Fibroblast of lung (primary cell): ENCODE data around the gene POLR1A. TPM values are rescaled to one million over a fixed set of nuclear protein-coding genes. Genes with fewer than 3 reads are reported as not detected.

Source experiments
- DNase-seq, 2 donors: peaks; one replicate each; pipeline versions ENCODE4 v3.0.0 to v3.0.0-alpha.2; 2010; ENCODE audit warnings: low read depth in 2 of 2
- H2AFZ ChIP-seq: 2 replicates; pipeline ENCODE4 v1.5.1; 2012; ENCODE audit warnings: low read length, control low read depth, inconsistent platforms
- H3K27ac ChIP-seq: 2 replicates; pipeline ENCODE4 v1.5.1; 2011; ENCODE audit warnings: low read length, control low read depth; ENCODE audit not compliant: insufficient read depth
- H3K27me3 ChIP-seq: 2 replicates; pipeline ENCODE4 v1.5.1; 2011; ENCODE audit warnings: mild to moderate bottlenecking, low read length; ENCODE audit not compliant: control insufficient read depth, insufficient read depth
- H3K36me3 ChIP-seq: 2 replicates; pipeline ENCODE4 v1.5.1; 2011; ENCODE audit warnings: low read length; ENCODE audit not compliant: control insufficient read depth, insufficient read depth
- H3K4me1 ChIP-seq: 2 replicates; pipeline ENCODE4 v1.5.1; 2011; ENCODE audit warnings: low read length; ENCODE audit not compliant: control insufficient read depth, insufficient read depth; ENCODE audit errors: extremely low read depth
- H3K4me2 ChIP-seq: 2 replicates; pipeline ENCODE4 v1.5.1; 2011; ENCODE audit warnings: low read length, control low read depth; ENCODE audit not compliant: insufficient read depth; ENCODE audit errors: extremely low read depth
- H3K4me3 ChIP-seq, 4 experiments: fragments of 200-600 bp in 1 of 4; sonication (generic) in 1 of 4; replicated peaks in 1 of 4; 2 replicates each; pipeline ENCODE4 v1.5.1; 2011 to 2016; ENCODE audit warnings: low read length in 4 of 4, low read depth in 3 of 4, mild to moderate bottlenecking in 3 of 4, control low read depth in 2 of 4, inconsistent platforms in 1 of 4, mixed read lengths in 1 of 4; ENCODE audit not compliant: insufficient read depth in 1 of 4; ENCODE audit errors: control extremely low read depth in 1 of 4
- H3K79me2 ChIP-seq: 2 replicates; pipeline ENCODE4 v1.5.1; 2012; ENCODE audit warnings: mild to moderate bottlenecking, low read length, inconsistent platforms; ENCODE audit not compliant: control insufficient read depth, insufficient read depth
- H3K9ac ChIP-seq: 2 replicates; pipeline ENCODE4 v1.5.1; 2011; ENCODE audit warnings: mild to moderate bottlenecking, low read length, control low read depth; ENCODE audit not compliant: insufficient read depth
- H3K9me3 ChIP-seq: 2 replicates; pipeline ENCODE4 v1.5.1; 2012; ENCODE audit warnings: low read depth, low read length; ENCODE audit not compliant: control insufficient read depth, insufficient read depth
- H4K20me1 ChIP-seq: 2 replicates; pipeline ENCODE4 v1.5.1; 2011; ENCODE audit warnings: low read length; ENCODE audit not compliant: control insufficient read depth, insufficient read depth; ENCODE audit errors: extremely low read depth
- EZH2 ChIP-seq: IDR thresholded peaks from 2 replicates; pipeline ENCODE4 v1.5.1; 2012; ENCODE audit warnings: low read length, control low read depth, mild to moderate bottlenecking; ENCODE audit errors: missing control alignments
- polyA plus RNA-seq, 2 donors: library from polyadenylated mRNA; depleted of rRNA in 1 of 2; stranded (reverse) in 1 of 2; unstranded in 1 of 2; fragments of >200 nt; gene quantifications; 2 replicates each; pipeline ENCODE4 v1.2.1, GENCODE V29; 2011 to 2012; ENCODE audit warnings: missing spikeins in 1 of 2
- total RNA-seq: library from RNA; depleted of rRNA; stranded (reverse); fragments of >200 nt; gene quantifications from 2 replicates; pipeline ENCODE4 v1.2.1, GENCODE V29; 2014
- TF ChIP-seq, protein P1 (sequence below), 2 donors: IDR thresholded peaks in 1 of 2; conservative IDR thresholded peaks in 1 of 2; 1 replicate in 1 of 2; 2 replicates in 1 of 2; pipeline ENCODE4 v1.5.1; 2011 to 2012; ENCODE audit warnings: low read length in 2 of 2, control low read depth in 1 of 2, inconsistent platforms in 1 of 2, low read depth in 1 of 2, mild to moderate bottlenecking in 1 of 2

POLR1A gene
- total and polyA plus RNA-seq, 2 donors (not counting 1 experiment from before 2014, with no cell fraction given), result 9.4 to 9.9 TPM

GRCh38 chr2:86107031-86107430, 1.3 kb upstream of the POLR1A start:
- H3K9ac ChIP-seq, result no peak overlapping the region
- TF ChIP-seq EZH2, result no peak
- TF ChIP-seq, protein P1, sequence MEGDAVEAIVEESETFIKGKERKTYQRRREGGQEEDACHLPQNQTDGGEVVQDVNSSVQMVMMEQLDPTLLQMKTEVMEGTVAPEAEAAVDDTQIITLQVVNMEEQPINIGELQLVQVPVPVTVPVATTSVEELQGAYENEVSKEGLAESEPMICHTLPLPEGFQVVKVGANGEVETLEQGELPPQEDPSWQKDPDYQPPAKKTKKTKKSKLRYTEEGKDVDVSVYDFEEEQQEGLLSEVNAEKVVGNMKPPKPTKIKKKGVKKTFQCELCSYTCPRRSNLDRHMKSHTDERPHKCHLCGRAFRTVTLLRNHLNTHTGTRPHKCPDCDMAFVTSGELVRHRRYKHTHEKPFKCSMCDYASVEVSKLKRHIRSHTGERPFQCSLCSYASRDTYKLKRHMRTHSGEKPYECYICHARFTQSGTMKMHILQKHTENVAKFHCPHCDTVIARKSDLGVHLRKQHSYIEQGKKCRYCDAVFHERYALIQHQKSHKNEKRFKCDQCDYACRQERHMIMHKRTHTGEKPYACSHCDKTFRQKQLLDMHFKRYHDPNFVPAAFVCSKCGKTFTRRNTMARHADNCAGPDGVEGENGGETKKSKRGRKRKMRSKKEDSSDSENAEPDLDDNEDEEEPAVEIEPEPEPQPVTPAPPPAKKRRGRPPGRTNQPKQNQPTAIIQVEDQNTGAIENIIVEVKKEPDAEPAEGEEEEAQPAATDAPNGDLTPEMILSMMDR (conservative IDR thresholded peaks at IDR 0.05 in 1 of 2, IDR thresholded peaks at IDR 0.05 in 1 of 2; ENCODE audit: low read depth in 1 of 2, low read length in 2 of 2), result no peak
- no peaks in the 10 kb centered on the region for H3K4me1 ChIP-seq
- H3K36me3 ChIP-seq, result peaks cover 9% of the 10 kb centered on the region
- peak overlapping the region; percentile 76 for H3K4me2 ChIP-seq
- no peaks in the 10 kb centered on the region for H3K9me3 ChIP-seq
- H4K20me1 ChIP-seq, result no peaks in the 10 kb centered on the region
- no peak for DNase-seq
- H3K27me3 ChIP-seq, result no peaks in the 10 kb centered on the region
- no peak overlapping the region for H2AFZ ChIP-seq
- peak overlapping the region; percentile 96 for H3K27ac ChIP-seq
- peaks cover 63% of the 10 kb centered on the region for H3K79me2 ChIP-seq
- peak overlapping the region; percentile 82 to 95 (median 92) for H3K4me3 ChIP-seq

DNA sequence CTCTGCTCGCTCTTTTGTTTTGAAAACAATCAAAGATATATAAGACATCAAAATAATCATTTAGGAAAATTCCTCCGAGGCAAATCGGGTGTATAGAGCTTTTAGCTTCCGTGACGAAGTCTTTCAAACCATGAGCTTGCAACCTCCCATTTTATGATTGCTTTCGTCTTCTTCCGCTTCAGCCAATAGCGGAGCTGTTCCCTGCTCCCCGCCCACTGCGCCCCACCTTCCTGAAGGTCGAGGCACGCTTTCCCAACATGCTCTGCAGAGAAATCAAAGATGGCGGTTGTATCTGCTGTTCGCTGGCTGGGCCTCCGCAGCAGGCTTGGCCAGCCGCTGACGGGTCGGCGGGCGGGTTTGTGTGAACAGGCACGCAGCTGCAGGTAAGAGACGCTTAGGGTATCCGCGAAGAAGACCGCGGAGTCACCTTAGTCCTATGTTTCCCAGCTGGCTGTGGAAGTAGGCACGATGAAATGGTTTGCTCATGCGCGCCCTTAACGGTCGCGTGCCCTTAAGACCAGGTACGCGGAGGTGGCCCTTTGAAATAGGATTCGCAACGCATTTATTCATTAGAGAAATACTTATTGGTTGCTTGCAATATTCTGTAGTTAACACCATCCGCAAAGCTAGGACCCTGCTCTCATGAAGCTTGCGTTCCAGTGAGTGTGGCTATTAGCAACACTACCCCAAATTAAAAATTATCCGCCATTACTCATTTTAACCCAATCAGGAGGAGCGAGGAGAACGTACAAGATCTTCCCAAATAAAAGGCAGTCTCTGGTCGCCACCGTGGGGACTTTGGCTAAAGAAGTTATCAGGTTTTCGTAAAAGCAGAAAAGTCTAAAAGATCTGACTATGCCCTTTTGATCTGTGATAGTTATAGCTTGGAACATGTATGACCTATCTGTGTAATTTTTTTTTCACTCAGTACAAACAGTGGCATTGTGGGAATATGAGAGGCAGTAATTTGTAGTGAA, 571 bp upstream of the POLR1A start, which contains the start of gene PTCD3:
Gene PTCD3 (plus strand): TSS at position 267 of the 977 bp plus-strand sequence. CDS start 13 bp downstream, at position 280.
- peak within 1 kb of the TSS; percentile 82 to 95 (median 92) for H3K4me3 ChIP-seq
- H3K4me1 ChIP-seq, result no peaks in the 10 kb centered on the region
- peak; percentile 96 for DNase-seq
- H3K27ac ChIP-seq, result peak within 1 kb of the TSS; percentile 96
- no peaks in the 10 kb centered on the region for H3K27me3 ChIP-seq
- H3K36me3 ChIP-seq, result peaks cover 9% of the 10 kb centered on the region
- H4K20me1 ChIP-seq, result no peaks in the 10 kb centered on the region
- TF ChIP-seq EZH2, result no peak
- TF ChIP-seq, protein P1 (conservative IDR thresholded peaks at IDR 0.05 in 1 of 2, IDR thresholded peaks at IDR 0.05 in 1 of 2; ENCODE audit: low read depth in 1 of 2, low read length in 2 of 2), result no peak
- peaks cover 68% of the 10 kb centered on the region for H3K79me2 ChIP-seq
- H3K9ac ChIP-seq, result peak within 1 kb of the TSS; percentile 79
- no peaks in the 10 kb centered on the region for H3K9me3 ChIP-seq
- H3K4me2 ChIP-seq, result peak within 1 kb of the TSS; percentile 95
- H2AFZ ChIP-seq, result peak within 1 kb of the TSS; percentile 98

- no peak overlapping the region for H3K27ac ChIP-seq
- H3K4me3 ChIP-seq, result no peak overlapping the region
- H3K27me3 ChIP-seq, result no peaks in the 10 kb centered on the region
- peaks cover 6% of the 10 kb centered on the region for H3K36me3 ChIP-seq
- no peak overlapping the region for H2AFZ ChIP-seq
- no peaks in the 10 kb centered on the region for H3K4me1 ChIP-seq
- TF ChIP-seq, protein P1 (conservative IDR thresholded peaks at IDR 0.05 in 1 of 2, IDR thresholded peaks at IDR 0.05 in 1 of 2; ENCODE audit: low read depth in 1 of 2, low read length in 2 of 2), result no peak
- TF ChIP-seq EZH2, result no peak
- DNase-seq, result no peak
- H4K20me1 ChIP-seq, result no peaks in the 10 kb centered on the region
- no peak overlapping the region for H3K4me2 ChIP-seq
- H3K79me2 ChIP-seq, result peaks cover 48% of the 10 kb centered on the region
- H3K9me3 ChIP-seq, result no peaks in the 10 kb centered on the region
- H3K9ac ChIP-seq, result no peak overlapping the region
Measured at GRCh38 chr2:86102157-86102556, 3.5 kb downstream of the POLR1A start.
